Gastrocnemius medialis (tissue), 4 donors: ENCODE measurements around the gene VEGFC. TPM values are rescaled to one million over a fixed set of nuclear protein-coding genes. Genes with fewer than 3 reads are reported as not detected.

Experiments used
- ATAC-seq, 2 donors: fragments of 150-250 bp; one replicate each; pipeline ENCODE4 v1.9.1; 2016
- DNase-seq, 2 donors: peaks; one replicate each; pipeline ENCODE4 v3.0.0-alpha.2; 2019
- H3K27ac ChIP-seq, 4 donors: fragments of 200-600 bp; sonication (generic); 1 replicate in 1 of 4; 2 replicates in 3 of 4; pipeline ENCODE4 v1.5.1; 2016 to 2018; ENCODE audit warnings: mild to moderate bottlenecking in 2 of 4, moderate library complexity in 1 of 4
- H3K27me3 ChIP-seq, 3 donors: fragments of 200-600 bp; sonication (generic) in 2 of 3; 1 replicate in 1 of 3; 2 replicates in 2 of 3; pipeline versions ENCODE4 v1.5.1 to v1.6.0; 2016 to 2019; ENCODE audit warnings: mild to moderate bottlenecking in 1 of 3, moderate library complexity in 1 of 3
- H3K36me3 ChIP-seq, 2 donors: fragments of 200-600 bp; sonication (generic) in 1 of 2; one replicate each; pipeline ENCODE4 v1.5.1; 2017 to 2018
- H3K4me1 ChIP-seq, 2 donors: fragments of 200-600 bp; sonication (generic) in 1 of 2; one replicate each; pipeline ENCODE4 v1.5.1; 2016 to 2017; ENCODE audit warnings: mild to moderate bottlenecking in 2 of 2
- H3K4me3 ChIP-seq, 4 donors: fragments of 200-600 bp; sonication (generic) in 3 of 4; 1 replicate in 1 of 4; 2 replicates in 3 of 4; pipeline ENCODE4 v1.5.1; 2016 to 2019; ENCODE audit warnings: mild to moderate bottlenecking in 2 of 4
- H3K9me3 ChIP-seq, 3 donors: fragments of 200-600 bp; sonication (generic) in 2 of 3; 1 replicate in 1 of 3; 2 replicates in 2 of 3; pipeline ENCODE4 v1.5.1; 2016 to 2019
- POLR2A ChIP-seq, 2 donors: fragments of 450-650 bp; IDR thresholded peaks; one replicate each; pipeline ENCODE4 v1.6.1; 2017; ENCODE audit warnings: antibody characterized with exemption in 2 of 2, mild to moderate bottlenecking in 2 of 2, moderate library complexity in 2 of 2
- in situ Hi-C, 4 donors: fragments of 200-750 bp; cut with MboI; loops; one replicate each; pipeline versions ENCODE4 v1.15.0 to v1.8.0; 2017; ENCODE audit warnings: low sequenced_read_pairs in 4 of 4
- intact Hi-C: fragments of 100-400 bp; cut with DNase I; formaldehyde crosslinking; loops from one replicate; pipeline ENCODE4 v1.15.1; 2023; ENCODE audit warnings: low total_unique reads
- total RNA-seq, 4 donors: library from RNA; depleted of rRNA; stranded (reverse); fragments of >200 nt; gene quantifications; one replicate each; pipeline versions ENCODE4 v1.1.0 to v1.2.3, GENCODE V29; 2016
- TF ChIP-seq, protein P1 (sequence below), 5 experiments: fragments of 450-650 bp in 3 of 5; fragments of 200-600 bp in 2 of 5; sonication (generic) in 2 of 5; IDR thresholded peaks in 4 of 5; conservative IDR thresholded peaks in 1 of 5; 1 replicate in 4 of 5; 2 replicates in 1 of 5; pipeline ENCODE4 v1.5.1; 2016 to 2019; ENCODE audit warnings: antibody characterized with exemption in 5 of 5, mild to moderate bottlenecking in 3 of 5, moderate library complexity in 3 of 5

VEGFC gene
- total RNA-seq, 4 donors from 2014 or later = 1.1 to 2.9 (median 2.3) TPM

DNA sequence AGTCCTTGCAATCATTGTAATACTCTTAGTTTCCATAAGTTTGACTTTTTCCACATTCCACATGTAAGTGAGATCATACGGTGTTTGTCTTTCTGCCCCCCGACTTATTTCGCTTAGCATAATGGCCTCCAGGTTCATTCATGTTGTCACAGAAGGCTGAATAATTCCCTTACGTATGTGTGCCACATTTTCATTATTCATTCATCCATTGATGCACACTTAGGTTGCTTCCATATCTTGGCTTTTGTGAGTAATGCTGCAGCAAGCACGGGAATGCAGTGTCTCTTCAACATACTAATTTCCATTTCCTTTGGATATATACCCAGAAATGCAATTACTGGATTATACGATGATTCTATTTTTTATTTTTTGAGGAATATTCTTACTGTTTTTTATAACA lies 22.0 kb upstream of the VEGFC start:
- no peak for TF ChIP-seq POLR2A (IDR thresholded peaks at IDR 0.05)
- TF ChIP-seq, protein P1, sequence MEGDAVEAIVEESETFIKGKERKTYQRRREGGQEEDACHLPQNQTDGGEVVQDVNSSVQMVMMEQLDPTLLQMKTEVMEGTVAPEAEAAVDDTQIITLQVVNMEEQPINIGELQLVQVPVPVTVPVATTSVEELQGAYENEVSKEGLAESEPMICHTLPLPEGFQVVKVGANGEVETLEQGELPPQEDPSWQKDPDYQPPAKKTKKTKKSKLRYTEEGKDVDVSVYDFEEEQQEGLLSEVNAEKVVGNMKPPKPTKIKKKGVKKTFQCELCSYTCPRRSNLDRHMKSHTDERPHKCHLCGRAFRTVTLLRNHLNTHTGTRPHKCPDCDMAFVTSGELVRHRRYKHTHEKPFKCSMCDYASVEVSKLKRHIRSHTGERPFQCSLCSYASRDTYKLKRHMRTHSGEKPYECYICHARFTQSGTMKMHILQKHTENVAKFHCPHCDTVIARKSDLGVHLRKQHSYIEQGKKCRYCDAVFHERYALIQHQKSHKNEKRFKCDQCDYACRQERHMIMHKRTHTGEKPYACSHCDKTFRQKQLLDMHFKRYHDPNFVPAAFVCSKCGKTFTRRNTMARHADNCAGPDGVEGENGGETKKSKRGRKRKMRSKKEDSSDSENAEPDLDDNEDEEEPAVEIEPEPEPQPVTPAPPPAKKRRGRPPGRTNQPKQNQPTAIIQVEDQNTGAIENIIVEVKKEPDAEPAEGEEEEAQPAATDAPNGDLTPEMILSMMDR (IDR thresholded peaks at IDR 0.05 in 4 of 5, conservative IDR thresholded peaks at IDR 0.05 in 1 of 5) = no peak

DNA sequence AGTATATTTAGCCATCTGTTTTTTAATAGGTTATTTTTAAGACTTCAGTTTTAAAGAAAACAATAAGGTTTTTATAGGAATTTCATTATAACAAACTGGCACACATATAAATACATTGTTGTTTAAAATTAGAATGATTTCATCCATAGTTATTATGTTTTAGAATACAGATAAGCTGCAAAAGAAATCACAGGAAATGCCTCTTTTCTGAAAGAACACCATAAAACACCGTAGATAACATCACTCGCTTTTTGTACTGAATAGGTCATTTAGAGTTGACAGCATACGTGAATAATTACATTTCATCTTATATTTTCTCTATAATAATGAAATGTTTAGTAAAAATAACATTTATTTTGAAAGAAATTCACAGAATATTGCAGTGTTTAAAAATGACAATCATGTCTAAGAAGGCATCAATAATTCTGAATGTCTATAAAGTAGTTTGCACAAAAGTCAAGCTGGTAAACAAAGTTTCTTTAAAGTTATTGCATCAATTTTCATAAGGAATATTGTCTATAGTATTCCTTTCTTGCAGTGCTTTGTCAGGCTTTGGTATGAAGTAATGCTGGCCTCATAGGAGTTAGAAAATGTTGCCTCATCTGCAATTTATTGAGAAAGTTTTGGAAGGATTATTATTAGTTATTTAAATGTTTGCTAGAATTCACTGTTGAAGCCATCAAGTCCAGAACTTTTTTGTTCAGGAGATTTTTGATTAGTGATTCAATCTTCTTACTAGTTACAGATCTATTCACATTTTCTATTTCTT lies 17.9 kb upstream of the VEGFC start:
- TF ChIP-seq POLR2A (IDR thresholded peaks at IDR 0.05) = no peak
- TF ChIP-seq, protein P1 (IDR thresholded peaks at IDR 0.05 in 4 of 5, conservative IDR thresholded peaks at IDR 0.05 in 1 of 5) = no peak
- intact Hi-C loops (no loop called here), in situ Hi-C loops (no loop called here)
- Histone ChIP-seq H3K4me3 (no peak overlapping the region), H3K36me3 (no peaks in the 10 kb centered on the region), H3K4me1 (no peaks in the 10 kb centered on the region), H3K27ac (no peak overlapping the region), H3K9me3 (no peaks in the 10 kb centered on the region), H3K27me3 (no peaks in the 10 kb centered on the region)
- no peak for DNase-seq
- no peak for ATAC-seq

More for the DNA sequence above, 22.0 kb upstream of the VEGFC start:
- intact Hi-C loops = no loop called here
- no peaks in the 10 kb centered on the region for H3K27me3 ChIP-seq
- no peak overlapping the region for H3K27ac ChIP-seq
- ATAC-seq (no peak), DNase-seq (no peak)
- in situ Hi-C loops = no loop called here
- no peak overlapping the region for H3K4me3 ChIP-seq
- no peaks in the 10 kb centered on the region for H3K36me3 ChIP-seq
- no peaks in the 10 kb centered on the region for H3K4me1 ChIP-seq
- H3K9me3 ChIP-seq = no peaks in the 10 kb centered on the region

DNA sequence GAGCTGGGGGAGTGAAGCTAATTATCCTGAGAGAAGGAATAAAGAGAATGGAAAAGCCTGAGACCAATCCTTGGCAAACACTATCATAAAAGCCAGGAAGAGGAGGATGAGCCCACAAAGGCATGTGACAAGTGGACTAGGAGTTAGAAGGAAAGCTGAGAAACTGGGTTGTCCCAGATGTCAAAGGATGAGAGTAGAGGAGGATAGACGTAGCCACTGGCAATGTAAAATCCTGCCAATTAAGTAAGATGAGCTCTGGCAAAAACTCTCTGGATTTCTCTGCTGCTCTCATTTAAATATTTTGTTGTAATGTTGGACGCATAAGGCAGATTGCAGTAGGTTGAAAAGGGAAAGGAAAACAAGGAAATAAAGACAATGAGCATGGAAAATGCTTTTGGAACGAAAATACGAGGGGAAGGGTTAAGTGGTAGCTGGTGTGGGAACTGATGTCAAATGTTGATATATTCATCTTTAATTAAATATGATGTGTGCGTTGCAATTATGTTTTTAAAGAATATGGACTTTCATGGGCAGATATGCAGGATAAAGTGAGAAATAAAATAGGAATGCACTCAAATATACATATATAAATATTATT lies 14.2 kb upstream of the VEGFC start:
- Histone ChIP-seq H3K9me3 (no peaks in the 10 kb centered on the region), H3K27me3 (no peaks in the 10 kb centered on the region), H3K36me3 (no peaks in the 10 kb centered on the region), H3K4me1 (no peaks in the 10 kb centered on the region), H3K4me3 (no peak overlapping the region), H3K27ac (no peak overlapping the region)
- TF ChIP-seq POLR2A (IDR thresholded peaks at IDR 0.05) = no peak
- TF ChIP-seq, protein P1 (IDR thresholded peaks at IDR 0.05 in 4 of 5, conservative IDR thresholded peaks at IDR 0.05 in 1 of 5) = no peak
- DNase-seq (no peak), ATAC-seq (no peak)
- intact Hi-C loops (no loop called here), in situ Hi-C loops (no loop called here)

DNA sequence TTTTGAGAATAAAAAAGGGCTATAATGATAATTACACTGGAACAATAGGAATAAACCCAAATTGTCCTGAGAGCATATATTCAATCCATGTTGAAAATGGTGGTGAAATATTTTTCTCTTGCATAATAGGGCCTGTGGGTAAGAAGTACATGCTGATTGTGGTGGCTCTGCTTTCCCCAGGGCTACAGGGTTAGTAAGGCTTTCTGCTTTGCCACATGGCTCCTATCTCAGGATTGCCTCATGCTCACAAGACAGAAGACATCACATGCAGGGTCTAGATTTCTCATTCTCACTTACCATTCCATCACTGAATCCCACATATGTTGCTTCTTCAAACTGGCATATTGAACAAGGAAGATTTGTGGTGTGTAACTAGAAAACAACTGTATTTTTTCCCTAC lies 12.4 kb upstream of the VEGFC start:
- in situ Hi-C loops = no loop called here
- no peak overlapping the region for H3K27ac ChIP-seq
- H3K27me3 ChIP-seq = no peaks in the 10 kb centered on the region
- H3K36me3 ChIP-seq = no peaks in the 10 kb centered on the region
- no peak for TF ChIP-seq POLR2A (IDR thresholded peaks at IDR 0.05)
- TF ChIP-seq, protein P1 (IDR thresholded peaks at IDR 0.05 in 4 of 5, conservative IDR thresholded peaks at IDR 0.05 in 1 of 5) = no peak
- intact Hi-C loops = no loop called here
- DNase-seq (no peak), ATAC-seq (no peak)
- no peaks in the 10 kb centered on the region for H3K4me1 ChIP-seq
- no peaks in the 10 kb centered on the region for H3K9me3 ChIP-seq
- H3K4me3 ChIP-seq = no peak overlapping the region
